Measurements from ENCODE around the gene LARP4. TPM values are rescaled to one million over a fixed set of nuclear protein-coding genes. Genes with fewer than 3 reads are reported as not detected.
A peak's percentile ranks its signal among the peaks of the same experiment; 100 is the strongest.

The LARP4 gene
- total and polyA plus RNA-seq, 8 donors, result 6.2 to 38.5 (median 29.6) TPM

DNA sequence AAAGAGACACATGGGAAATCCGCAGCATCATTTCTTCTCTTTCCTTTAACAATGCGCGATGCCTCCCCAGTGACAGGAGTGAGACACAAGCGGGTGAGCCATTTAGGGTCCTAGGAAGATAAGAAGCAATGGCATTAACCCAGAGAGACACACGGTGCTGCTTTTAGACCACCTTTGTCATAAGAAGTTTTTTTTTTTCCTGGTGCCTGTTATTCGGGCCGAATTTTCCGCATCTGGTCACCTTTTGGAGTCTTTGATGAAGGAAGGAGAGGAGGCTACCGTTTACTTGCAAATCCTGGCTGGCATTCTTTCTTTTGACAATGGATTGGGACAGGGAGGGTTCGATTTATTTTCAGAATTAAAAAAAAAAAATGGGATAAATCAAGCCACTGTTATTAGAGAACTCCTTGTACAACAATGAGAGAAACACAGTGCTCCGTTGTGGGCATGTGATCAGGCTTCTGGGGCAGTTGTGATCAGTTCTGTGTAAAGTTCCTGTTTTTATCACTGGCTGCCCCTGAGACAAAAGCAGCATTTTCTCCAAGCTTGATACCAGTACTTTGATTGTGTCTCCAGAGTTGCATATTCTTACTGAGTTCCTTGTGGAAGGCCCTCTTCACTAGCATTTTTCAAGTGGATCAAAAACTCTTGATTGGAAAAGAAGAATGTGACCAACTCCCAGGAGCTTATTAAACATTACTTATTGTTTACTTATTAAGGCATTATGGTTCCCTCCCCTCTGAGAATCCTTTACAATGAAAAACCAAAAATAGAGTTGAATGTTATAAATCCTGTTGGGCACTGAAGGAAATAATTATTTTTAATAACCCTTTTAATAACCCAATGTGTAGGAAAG, 105.2 kb downstream of the LARP4 start:
- TF ChIP-seq, protein P1, sequence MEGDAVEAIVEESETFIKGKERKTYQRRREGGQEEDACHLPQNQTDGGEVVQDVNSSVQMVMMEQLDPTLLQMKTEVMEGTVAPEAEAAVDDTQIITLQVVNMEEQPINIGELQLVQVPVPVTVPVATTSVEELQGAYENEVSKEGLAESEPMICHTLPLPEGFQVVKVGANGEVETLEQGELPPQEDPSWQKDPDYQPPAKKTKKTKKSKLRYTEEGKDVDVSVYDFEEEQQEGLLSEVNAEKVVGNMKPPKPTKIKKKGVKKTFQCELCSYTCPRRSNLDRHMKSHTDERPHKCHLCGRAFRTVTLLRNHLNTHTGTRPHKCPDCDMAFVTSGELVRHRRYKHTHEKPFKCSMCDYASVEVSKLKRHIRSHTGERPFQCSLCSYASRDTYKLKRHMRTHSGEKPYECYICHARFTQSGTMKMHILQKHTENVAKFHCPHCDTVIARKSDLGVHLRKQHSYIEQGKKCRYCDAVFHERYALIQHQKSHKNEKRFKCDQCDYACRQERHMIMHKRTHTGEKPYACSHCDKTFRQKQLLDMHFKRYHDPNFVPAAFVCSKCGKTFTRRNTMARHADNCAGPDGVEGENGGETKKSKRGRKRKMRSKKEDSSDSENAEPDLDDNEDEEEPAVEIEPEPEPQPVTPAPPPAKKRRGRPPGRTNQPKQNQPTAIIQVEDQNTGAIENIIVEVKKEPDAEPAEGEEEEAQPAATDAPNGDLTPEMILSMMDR (IDR thresholded peaks at IDR 0.05), result no peak
- FAIRE-seq (no peak), DNase-seq (peak in 1 of 6 donors; percentile 49), ATAC-seq (peak in 3 of 4 donors; percentile 41 to 57 (median 56))
- H3K27me3 ChIP-seq, result no peaks in the 10 kb centered on the region
- H3K4me1 ChIP-seq, result peaks cover 10 to 41% (median 14%) of the 10 kb centered on the region in 3 donors
- H3K36me3 ChIP-seq, result no peaks in the 10 kb centered on the region
- intact Hi-C loops (cut with DNase I), result loop anchor here in 1 of 3 donors (5.0 kb wide), 1 partner anchor 131 kb away; no protein-coding TSS in a partner anchor
- no peaks in the 10 kb centered on the region for H3K9me3 ChIP-seq
- peak overlapping the region; percentile 90 to 97 (median 94) for H3K27ac ChIP-seq
- H3K4me3 ChIP-seq, result peak overlapping the region; percentile 73 to 86 (median 75)
- 0 to 1% methylated on average over 11 of the region's 11 CpGs for WGBS, 2 donors

DNA sequence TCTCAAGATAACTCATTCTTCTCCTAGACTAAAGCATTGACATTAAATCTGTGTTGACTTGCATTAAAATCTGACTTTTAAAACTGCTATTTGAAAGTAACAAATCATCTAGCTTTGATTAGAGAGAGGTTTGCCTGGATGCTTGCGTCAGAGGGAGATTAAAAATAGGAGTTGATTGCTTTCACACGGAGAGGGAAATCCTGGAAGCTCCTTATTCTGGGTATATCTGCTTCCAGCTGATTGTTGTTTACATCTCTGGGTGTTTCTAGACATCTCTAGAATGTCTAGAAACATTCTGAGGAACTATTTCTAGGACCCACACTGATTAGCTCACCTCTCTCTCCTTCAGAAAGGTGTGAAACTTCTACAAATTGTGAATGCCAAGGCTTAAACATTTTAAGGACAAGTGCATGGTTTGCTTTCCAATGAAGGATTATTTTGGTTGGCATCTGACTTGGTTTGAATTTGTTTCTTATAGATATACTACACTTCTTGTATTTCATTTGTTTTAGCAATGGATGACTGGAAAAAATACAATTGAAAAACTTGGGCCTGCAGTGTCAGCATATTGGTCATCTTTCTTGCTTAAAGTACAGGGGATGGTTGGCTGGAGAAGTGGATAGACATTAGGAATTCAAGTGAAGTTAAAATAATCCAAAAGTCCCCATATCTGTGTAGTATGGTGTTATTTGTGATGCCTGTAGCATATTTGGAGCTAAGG, 106.2 kb downstream of the LARP4 start:
- Histone ChIP-seq H3K4me1 (peaks cover 10 to 41% (median 14%) of the 10 kb centered on the region in 3 donors), H3K27ac (peak overlapping the region in 2 of 4 donors; percentile 95 to 97), H3K4me3 (peak overlapping the region in 3 of 4 donors; percentile 73 to 86 (median 74)), H3K27me3 (no peaks in the 10 kb centered on the region), H3K36me3 (no peaks in the 10 kb centered on the region), H3K9me3 (no peaks in the 10 kb centered on the region)
- FAIRE-seq (no peak), DNase-seq (no peak), ATAC-seq (peak in 1 of 4 donors; percentile 28)
- intact Hi-C loops (cut with DNase I), result loop anchor here in 1 of 3 donors (5.0 kb wide), 1 partner anchor 130 kb away; no protein-coding TSS in a partner anchor
- WGBS, 2 donors, result 3% methylated on average over 2 of the region's 2 CpGs
- TF ChIP-seq, protein P1 (IDR thresholded peaks at IDR 0.05), result no peak

DNA sequence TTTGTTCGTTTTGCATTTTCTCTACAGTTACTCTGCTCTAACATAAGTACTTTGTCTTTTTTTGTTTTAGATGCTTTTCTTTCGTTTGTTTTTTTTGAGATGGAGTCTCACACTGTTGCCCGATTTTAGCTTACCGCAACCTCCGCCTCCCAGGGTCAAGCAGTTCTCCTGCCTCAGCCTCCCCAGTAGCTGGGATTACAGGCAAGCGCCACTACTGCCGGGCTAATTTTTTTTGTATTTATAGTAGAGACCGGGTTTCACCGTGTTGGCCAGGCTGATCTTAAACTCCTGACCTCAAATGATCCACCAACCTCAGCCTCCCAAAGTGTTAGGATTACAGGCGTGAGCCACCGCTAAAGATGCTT, 106.8 kb downstream of the LARP4 start:
- ATAC-seq, result no peak
- DNase-seq, result no peak
- Histone ChIP-seq H3K4me3 (no peak overlapping the region), H3K27me3 (no peaks in the 10 kb centered on the region), H3K36me3 (no peaks in the 10 kb centered on the region), H3K4me1 (peaks cover 10 to 41% (median 14%) of the 10 kb centered on the region in 3 donors), H3K27ac (peak overlapping the region in 1 of 4 donors; percentile 95), H3K9me3 (no peaks in the 10 kb centered on the region)
- TF ChIP-seq, protein P1 (IDR thresholded peaks at IDR 0.05), result no peak
- FAIRE-seq, result no peak
- intact Hi-C loops (cut with DNase I), result loop anchor here in 1 of 3 donors (5.0 kb wide), 1 partner anchor 130 kb away; no protein-coding TSS in a partner anchor
- 73 to 82% methylated on average over 11 of the region's 11 CpGs for WGBS, 2 donors

DNA sequence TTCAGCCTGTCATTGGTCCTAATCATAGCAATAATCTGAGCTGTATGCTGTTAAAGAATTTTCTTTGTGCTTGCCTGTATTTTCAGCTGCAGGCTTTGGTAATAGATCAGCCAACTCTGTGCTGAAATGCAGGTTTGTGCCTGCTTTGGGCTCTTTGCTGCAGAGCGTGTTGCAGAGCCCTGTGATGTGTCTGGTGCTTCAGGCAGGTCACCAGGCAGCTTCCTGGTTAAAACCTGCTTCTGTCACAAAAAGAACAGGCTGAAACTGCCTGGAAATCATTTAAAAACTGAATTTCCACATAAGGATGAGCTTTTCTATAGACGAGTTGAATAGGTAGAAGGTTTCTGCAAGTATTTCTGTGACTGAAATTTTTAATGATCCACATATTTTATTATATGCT, 107.2 kb downstream of the LARP4 start:
- no peaks in the 10 kb centered on the region for H3K9me3 ChIP-seq
- TF ChIP-seq, protein P1 (IDR thresholded peaks at IDR 0.05), result no peak
- 31 to 32% methylated on average over 2 of the region's 2 CpGs for WGBS, 2 donors
- ATAC-seq (no peak), FAIRE-seq (no peak), DNase-seq (no peak)
- intact Hi-C loops (cut with DNase I), result loop anchor here in 1 of 3 donors (5.0 kb wide), 1 partner anchor 129 kb away; no protein-coding TSS in a partner anchor
- H3K4me3 ChIP-seq, result no peak overlapping the region
- H3K4me1 ChIP-seq, result peaks cover 10 to 41% (median 14%) of the 10 kb centered on the region in 3 donors
- H3K27ac ChIP-seq, result no peak overlapping the region
- H3K36me3 ChIP-seq, result no peaks in the 10 kb centered on the region
- no peaks in the 10 kb centered on the region for H3K27me3 ChIP-seq

All from pancreas (tissue), 10 donors.